Posterior vena cava (tissue), 2 donors: Measurements from ENCODE around the gene CCNI2. TPM values are rescaled to one million over a fixed set of nuclear protein-coding genes. Genes with fewer than 3 reads are reported as not detected.

Experiments
- DNase-seq: peaks from one replicate; pipeline ENCODE4 v3.0.0-alpha.2; 2020; ENCODE audit warnings: low spot score
- intact Hi-C, 2 donors: fragments of 100-400 bp; cut with DNase I; formaldehyde crosslinking; loops; one replicate each; pipeline versions ENCODE4 v1.14.1 to v1.14.2; 2022 to 2023
- total RNA-seq, 2 donors: library from RNA; stranded (reverse); fragmentation: NEBNext Ultra II Directional; extraction: Animal tissue kit (Norgen Biotek cat#: 25700); gene quantifications; one replicate each; pipeline ENCODE4 v1.2.1, GENCODE V29; 2021
- donor health status: DM: yes; HTN: yes; CAD: no.
- donor health status: DM: yes; HTN: yes; CAD: no.

CCNI2 gene
- total RNA-seq, 2 donors from 2014 or later = not detected

DNA sequence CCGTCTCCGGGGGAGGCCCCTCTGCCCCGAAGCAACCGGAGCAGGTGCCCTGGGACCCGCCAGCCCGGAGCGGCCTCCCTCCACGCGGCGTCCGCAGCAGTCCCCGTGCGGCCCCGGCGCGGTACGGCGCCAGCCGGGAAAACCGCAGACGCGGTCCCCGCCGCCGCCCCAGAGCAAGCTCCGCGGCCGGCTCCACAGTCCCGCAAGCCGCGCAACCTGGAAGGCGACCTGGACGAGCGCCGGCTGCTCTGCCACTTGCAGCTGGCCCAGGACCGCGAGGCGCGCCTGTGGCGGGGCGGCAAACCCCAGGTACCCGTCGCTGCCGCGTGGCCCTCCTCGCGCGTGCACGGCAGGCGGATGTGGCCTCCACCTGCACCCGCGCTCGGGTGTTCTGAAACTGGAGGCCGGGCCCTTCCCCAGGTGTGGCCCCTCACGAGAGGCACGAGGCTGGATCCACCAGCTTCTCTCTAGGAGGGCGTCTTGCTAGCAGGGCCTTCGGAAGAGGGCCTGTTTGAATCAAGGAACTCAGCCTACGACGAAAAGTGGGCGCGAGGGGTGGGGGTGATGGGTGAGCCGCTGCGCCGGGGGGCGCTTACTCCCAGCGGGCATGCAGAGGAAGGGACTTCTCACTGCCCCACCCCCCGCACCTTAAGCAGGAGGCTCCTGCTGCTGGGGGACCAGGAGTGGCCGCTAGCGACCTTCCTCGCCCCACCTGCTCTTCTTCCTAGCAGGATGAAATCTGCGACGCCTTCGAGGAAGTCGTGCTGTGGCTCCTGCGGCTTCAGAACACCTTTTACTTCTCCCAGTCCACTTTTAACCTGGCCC lies 602 bp downstream of the CCNI2 start:
- intact Hi-C loops = no loop called here
- DNase-seq = no peak

- DNase-seq = no peak
- intact Hi-C loops = no loop called here
Observed at GRCh38 chr5:132748522-132749000, 1.3 kb downstream of the CCNI2 start.

- DNase-seq = no peak
- intact Hi-C loops = no loop called here
Observed at GRCh38 chr5:132749506-132749905, 2.3 kb downstream of the CCNI2 start.

DNA sequence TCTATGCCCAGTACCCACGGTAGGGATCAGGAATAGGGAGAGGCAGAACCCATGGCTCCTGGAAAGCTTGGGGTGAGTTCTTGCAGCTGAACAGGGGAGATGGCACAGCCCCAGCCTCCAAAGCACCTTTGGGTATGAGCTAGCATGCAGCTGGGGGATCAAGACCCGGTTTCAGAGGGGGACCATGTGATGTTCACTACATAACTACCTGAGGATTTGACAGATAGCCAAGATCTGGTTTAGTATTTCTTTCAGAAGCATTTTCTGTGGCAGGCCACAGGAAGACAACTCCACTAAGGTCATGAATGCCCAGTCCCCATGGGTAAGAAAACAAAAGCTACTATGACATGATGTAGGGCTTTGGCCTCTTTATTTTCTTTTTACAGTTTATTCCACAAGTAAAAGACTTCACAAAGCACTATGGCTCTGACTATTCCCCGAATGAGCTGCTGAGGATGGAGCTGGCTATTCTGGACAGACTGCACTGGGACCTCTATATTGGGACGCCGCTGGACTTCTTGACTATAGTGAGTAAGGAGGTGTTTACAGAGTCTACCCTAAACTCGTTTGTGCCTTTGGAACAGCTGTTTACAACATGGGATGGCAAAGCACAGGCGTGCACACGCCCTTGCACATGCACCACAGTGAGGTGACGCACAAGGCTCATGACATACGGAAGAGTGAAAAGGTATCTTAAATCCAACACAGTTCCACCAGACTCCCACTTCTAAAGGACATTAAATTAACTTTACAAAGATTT lies 3.4 kb downstream of the CCNI2 start:
- no peak for DNase-seq
- intact Hi-C loops = no loop called here

- intact Hi-C loops = no loop called here
- no peak for DNase-seq
Observed at GRCh38 chr5:132751444-132751843, 4.2 kb downstream of the CCNI2 start.

DNA sequence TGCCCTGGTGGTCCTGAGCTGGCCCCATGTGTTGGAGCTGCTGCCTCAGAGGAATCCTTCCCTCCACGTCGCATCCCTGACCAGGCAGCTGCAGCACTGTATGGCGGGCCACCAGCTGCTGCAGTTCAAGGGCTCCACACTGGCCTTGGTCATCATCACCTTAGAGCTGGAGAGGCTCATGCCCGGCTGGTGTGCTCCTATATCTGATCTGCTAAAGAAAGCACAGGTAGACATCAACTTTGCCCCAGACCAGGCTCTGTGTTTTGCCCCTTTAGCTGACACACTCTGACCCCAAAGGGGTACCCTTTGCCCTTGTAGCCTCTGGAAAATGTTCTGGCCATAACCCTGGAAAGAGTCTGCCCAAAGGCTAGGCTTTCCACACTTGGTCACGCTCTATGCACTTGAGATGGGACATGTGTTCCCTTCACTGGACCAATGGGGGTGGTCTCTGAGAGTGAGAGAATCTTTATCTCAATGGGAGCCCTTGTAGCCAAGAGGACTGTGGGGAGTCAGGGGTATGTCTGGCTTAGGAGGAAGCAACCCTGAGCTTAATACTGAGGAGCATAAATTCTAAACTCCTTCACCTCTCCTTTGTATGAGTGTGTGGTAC lies 4.8 kb downstream of the CCNI2 start:
- intact Hi-C loops = no loop called here
- DNase-seq = no peak

DNA sequence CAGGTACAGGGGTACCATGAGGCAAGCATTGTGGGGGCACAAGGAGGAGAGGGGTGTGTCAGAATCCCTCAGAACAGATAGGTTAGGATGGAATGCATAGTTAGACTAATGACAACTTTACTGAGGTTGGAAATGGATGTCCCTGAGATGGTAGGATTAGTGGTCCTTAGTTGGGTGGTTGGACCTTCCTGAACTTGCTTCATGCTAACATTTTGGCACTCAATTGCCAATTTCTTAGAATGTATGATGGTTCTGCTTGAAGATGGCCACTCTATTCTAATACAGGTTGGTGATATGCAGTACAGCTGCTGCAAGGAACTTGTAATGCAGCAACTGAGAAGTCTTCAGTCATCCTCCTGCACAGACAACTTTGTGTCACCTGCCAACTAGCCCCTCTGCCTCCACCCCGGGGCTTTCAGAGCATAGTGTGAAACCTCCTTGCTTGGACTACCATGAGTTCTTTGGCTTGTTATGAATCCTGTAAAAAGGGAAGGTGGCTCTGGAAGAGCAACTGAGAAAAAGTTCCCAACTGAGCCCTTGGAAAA lies 5.4 kb downstream of the CCNI2 start:
- no peak for DNase-seq
- intact Hi-C loops = no loop called here

DNA sequence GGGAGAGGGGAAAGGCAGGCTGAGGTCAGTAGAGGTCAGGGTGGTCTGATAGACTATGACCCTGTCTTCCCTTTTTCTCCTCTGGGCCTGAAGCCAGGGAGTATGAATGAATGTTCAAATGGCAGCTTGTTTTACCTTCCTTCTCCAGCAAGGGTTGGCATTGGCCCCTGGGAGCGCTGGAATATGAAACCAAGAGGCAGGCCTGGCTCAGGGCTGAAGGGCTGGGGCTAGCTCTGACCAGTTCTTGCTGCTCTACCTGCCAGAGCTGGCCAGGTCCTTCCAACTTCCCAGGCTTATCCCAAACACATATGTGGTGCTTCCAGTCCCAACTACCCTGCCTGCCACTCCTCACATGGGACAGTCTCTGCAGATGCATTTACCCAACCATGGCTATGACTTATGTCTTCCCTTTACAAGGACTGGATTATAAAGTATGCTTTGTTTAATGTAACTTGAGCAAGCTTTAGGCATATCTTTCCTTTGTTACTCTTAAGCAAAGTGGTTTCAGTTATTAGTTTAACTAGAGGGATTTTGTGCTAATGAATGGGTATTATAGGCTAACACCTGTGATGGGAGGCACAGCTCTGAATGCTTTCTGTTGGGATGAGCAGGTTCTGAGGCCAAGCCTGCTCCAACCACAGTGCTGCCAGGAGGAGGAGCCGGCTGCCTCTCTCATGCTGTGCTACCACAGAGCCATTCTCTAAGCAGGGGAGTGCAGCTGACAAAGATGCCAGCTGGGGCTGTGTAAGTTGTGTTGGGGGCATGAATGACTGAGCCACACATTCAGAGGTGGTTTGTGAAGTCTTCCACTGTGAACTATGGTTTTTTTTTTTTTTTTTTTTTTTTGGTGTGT lies 6.1 kb downstream of the CCNI2 start:
- DNase-seq = no peak
- intact Hi-C loops = no loop called here

- intact Hi-C loops = no loop called here
Observed at GRCh38 chr5:132754111-132754510, 6.9 kb downstream of the CCNI2 start.

DNA sequence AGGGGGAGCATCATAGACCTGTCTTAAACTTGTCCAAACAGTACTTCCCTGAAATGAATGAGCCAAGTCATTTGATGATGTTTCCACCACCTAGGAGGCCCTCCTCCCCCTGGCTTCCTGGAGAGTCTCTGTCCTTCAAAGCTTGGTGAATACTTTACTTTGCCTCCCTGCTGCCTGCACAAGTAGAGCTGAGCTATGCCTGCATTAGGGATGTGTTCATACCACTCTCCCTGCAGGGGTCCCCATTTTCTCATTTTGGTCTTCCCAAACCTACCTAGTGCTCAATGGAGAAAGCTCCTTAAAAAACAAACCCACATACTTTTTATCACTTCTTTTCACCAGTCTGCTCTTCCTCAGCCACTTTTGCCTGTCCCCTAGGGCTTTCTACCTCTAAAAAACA lies 7.7 kb downstream of the CCNI2 start:
- no peak for DNase-seq
- intact Hi-C loops = no loop called here

More at GRCh38 chr5:132754111-132754510, 6.9 kb downstream of the CCNI2 start:
- DNase-seq = no peak

DNA sequence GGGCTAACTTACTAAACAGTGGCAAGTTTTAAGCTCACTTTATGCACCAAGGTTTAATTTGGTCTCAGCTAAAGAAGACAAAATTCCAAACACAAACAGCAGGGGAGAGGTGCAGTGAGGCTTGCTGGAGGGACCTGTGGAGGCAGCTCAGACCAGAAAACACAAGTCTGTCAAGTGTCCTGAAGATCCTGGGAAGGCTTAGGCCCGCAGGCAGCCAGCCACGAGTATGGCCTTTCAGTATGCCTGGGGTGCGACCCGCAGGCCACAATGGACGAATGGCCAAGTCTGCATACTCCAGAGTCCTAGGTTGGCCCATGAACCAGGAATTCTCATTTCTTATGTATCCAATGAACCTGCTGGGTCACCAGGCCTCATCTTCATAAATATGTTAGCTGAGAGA lies 9.3 kb downstream of the CCNI2 start:
- DNase-seq = no peak
- intact Hi-C loops = no loop called here

- no peak for DNase-seq
- intact Hi-C loops = no loop called here
Observed at GRCh38 chr5:132758451-132758850, 11.2 kb downstream of the CCNI2 start.

DNA sequence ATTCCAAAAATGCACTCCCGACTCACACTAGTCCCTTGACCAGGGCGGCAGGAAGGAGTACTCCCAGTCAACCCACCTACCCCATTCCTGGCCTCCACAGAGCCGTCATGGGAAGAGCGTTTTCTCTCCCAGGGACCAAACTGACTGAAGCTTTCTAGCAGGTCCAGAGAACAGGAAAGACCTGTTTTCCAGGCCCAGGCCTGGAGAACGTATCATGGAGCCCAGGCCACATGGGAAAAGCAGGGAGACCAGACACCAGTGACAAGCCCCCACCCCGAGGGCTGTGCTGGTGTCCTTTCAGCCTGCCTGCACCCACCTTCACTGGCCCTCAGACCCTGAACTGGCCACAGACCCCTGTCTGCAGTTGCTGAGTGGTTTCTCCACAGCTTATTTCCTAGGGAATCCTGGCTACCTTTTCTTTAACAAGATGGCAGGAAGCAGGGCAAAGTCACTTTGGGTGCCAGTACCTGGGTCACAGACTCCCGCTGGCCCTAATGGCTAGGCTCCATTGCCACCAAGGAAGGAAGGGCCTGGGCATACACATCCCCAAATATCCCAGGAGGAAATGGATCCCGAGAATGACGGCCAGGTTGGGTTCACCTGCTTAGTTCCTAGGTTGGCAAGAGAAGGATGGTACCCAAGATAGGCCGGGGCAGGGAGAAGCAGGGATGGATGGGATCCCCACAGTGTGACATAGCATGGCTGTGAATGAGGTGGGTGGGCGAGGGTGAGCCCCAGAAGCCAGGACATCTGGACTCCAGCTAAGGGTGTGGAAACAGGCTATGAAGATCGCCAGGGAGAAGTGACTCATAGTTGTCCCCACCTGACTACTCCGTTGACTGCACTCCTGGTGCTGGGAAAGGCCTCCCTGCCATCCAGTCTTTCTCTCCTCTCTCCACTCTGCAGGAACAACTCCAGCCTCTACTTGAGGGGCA lies 12.2 kb downstream of the CCNI2 start:
- DNase-seq = no peak
- intact Hi-C loops = no loop called here

DNA sequence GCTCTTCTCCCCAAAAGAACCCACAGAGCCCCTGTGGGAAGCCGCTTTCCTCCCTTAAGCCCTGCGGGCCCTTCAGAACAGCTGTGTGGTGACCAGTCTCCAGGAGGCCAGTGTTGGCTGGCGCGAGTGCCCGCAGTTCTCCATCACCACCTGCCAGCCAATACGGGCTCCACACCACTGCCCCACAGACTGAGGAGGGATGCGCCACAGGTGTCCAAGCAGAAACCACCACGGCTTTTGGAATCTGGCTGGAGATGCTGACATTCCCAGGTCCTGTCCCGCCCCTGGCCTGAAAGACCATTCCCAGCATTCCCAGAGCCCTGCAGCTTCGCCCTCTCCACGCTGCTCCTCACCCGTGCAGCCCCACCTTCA lies 12.8 kb downstream of the CCNI2 start:
- no peak for DNase-seq
- intact Hi-C loops = no loop called here

GRCh38 chr5:132760601-132761317 lies 13.5 kb downstream of the CCNI2 start:
- intact Hi-C loops = no loop called here
- DNase-seq = no peak

DNA sequence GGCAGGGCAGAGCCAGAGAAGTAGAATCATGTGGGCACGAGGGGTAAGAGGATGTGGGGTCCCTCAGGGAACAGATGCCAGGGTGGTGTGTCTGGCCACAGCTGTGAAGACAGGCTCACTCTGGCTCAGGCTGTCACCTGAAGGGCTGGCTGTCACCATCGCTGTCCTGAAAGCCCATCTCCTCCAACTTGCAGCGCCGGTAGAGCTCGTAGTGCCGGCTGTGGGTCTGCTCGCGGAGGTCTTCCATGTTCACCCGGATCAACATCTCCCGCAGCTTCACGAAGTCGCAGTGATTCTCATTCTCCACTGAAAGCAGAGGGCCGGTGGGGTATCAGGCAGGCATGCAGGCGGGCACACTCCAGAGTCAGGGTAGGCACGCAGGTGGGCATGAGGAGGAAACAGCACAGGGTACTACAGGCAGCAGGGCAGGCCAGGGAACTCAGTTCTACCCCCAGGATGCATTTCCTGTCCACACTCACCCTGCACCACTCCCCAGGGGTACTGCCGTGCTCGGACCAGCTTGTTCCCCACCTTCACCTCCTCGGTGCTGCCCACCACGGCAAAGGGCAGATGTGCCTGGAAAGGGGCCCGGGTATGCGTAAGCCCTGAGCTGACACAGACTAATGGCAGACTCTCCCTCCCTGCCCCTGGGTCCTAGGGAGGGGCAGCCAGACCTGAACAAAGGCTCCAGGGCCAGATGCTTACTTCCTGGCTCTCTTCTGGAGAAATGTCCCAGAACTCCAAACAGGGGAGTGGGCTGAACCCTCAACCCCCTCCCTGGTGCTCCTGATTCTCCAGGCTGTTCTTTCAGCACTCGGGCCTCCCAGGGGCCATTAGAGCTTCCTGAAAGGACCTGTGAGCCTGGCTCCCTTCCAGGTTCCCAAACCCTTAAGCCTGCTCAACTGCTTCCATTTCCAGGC lies 14.4 kb downstream of the CCNI2 start:
- intact Hi-C loops = no loop called here
- no peak for DNase-seq
